Osteoblast (primary cell): ENCODE results near the gene WDR54. TPM values are rescaled to one million over a fixed set of nuclear protein-coding genes. Genes with fewer than 3 reads are reported as not detected.

Experiments
- DNase-seq: peaks from one replicate; pipeline ENCODE4 v3.0.0; 2011; ENCODE audit warnings: low spot score, mixed read lengths; ENCODE audit not compliant: insufficient read length; ENCODE audit errors: missing footprints
- H2AFZ ChIP-seq: 2 replicates; pipeline ENCODE4 v1.6.0; 2011; ENCODE audit warnings: mild to moderate bottlenecking, low read length
- H3K27ac ChIP-seq: 2 replicates; pipeline ENCODE4 v1.5.1; 2011; ENCODE audit warnings: mild to moderate bottlenecking, low read depth, low read length, moderate library complexity
- H3K27me3 ChIP-seq: 2 replicates; pipeline ENCODE4 v1.6.0; 2012; ENCODE audit warnings: mild to moderate bottlenecking, control low read depth, inconsistent platforms, low read length, moderate library complexity; ENCODE audit not compliant: insufficient read depth
- H3K36me3 ChIP-seq: 2 replicates; pipeline ENCODE4 v1.5.1; 2011; ENCODE audit warnings: mild to moderate bottlenecking, low read length, control low read depth, moderate library complexity; ENCODE audit not compliant: insufficient read depth
- H3K4me1 ChIP-seq: 2 replicates; pipeline ENCODE4 v1.5.1; 2011; ENCODE audit warnings: mild to moderate bottlenecking, low read length, control low read depth, moderate library complexity; ENCODE audit not compliant: insufficient read depth
- H3K4me2 ChIP-seq: 2 replicates; pipeline ENCODE4 v1.6.0; 2011; ENCODE audit warnings: mild to moderate bottlenecking, low read length; ENCODE audit not compliant: insufficient read depth
- H3K4me3 ChIP-seq: fragments of 200-600 bp; sonication (generic); 3 replicates; pipeline ENCODE4 v1.5.1; 2012; ENCODE audit warnings: mild to moderate bottlenecking, low read length, inconsistent platforms; ENCODE audit not compliant: insufficient read depth
- H3K79me2 ChIP-seq: 2 replicates; pipeline ENCODE4 v1.6.0; 2012; ENCODE audit warnings: mild to moderate bottlenecking, low read length, control low read depth, inconsistent platforms; ENCODE audit not compliant: insufficient read depth
- H3K9me3 ChIP-seq: 2 replicates; pipeline ENCODE4 v1.5.1; 2011; ENCODE audit warnings: low read depth, low read length, control low read depth
- H4K20me1 ChIP-seq: 2 replicates; pipeline ENCODE4 v1.6.0; 2012; ENCODE audit warnings: mild to moderate bottlenecking, low read length, control low read depth; ENCODE audit not compliant: insufficient read depth
- CTCF ChIP-seq: IDR thresholded peaks from 2 replicates; pipeline ENCODE4 v1.5.1; 2011; ENCODE audit warnings: mild to moderate bottlenecking, low read depth, low read length, moderate library complexity; ENCODE audit errors: extremely low read depth
- total RNA-seq: library from RNA; depleted of rRNA; stranded (reverse); fragments of >200 nt; gene quantifications from 2 replicates; pipeline ENCODE4 v1.2.3, GENCODE V29; 2012

WDR54 gene
- total RNA-seq, 1 donor, result 23.9 TPM

GRCh38 chr2:74471332-74472065, 50.0 kb downstream of the WDR54 start:
- peak overlapping the region; percentile 96 for H2AFZ ChIP-seq
- peak overlapping the region; percentile 70 for H3K27ac ChIP-seq
- no peaks in the 10 kb centered on the region for H3K79me2 ChIP-seq
- peak overlapping the region; percentile 90 for H3K4me2 ChIP-seq
- no peak for DNase-seq
- H3K27me3 ChIP-seq, result no peaks in the 10 kb centered on the region
- H4K20me1 ChIP-seq, result no peaks in the 10 kb centered on the region
- H3K4me1 ChIP-seq, result peaks cover 14% of the 10 kb centered on the region
- no peaks in the 10 kb centered on the region for H3K9me3 ChIP-seq
- peak overlapping the region; percentile 81 for H3K4me3 ChIP-seq
- H3K36me3 ChIP-seq, result peaks cover 16% of the 10 kb centered on the region
- TF ChIP-seq CTCF, result no peak

- H3K27me3 ChIP-seq, result no peaks in the 10 kb centered on the region
- H3K79me2 ChIP-seq, result peaks cover under 1% of the 10 kb centered on the region
- H3K36me3 ChIP-seq, result peaks cover 16% of the 10 kb centered on the region
- peak within 1 kb of the TSS; percentile 70 for H3K27ac ChIP-seq
- peak within 1 kb of the TSS; percentile 96 for H2AFZ ChIP-seq
- H3K9me3 ChIP-seq, result no peaks in the 10 kb centered on the region
- no peak for TF ChIP-seq CTCF
- H4K20me1 ChIP-seq, result no peaks in the 10 kb centered on the region
- peak within 1 kb of the TSS; percentile 90 for H3K4me2 ChIP-seq
- peak within 1 kb of the TSS; percentile 81 for H3K4me3 ChIP-seq
- peaks cover 14% of the 10 kb centered on the region for H3K4me1 ChIP-seq
- peak; percentile 95 for DNase-seq
Observed at GRCh38 chr2:74472086-74472944, 50.8 kb downstream of the WDR54 start, which contains the start of gene MRPL53. Gene MRPL53 (minus strand): TSS chr2:74472680. CDS start chr2:74472660, 20 bp downstream.

GRCh38 chr2:74472945-74473258, 51.4 kb downstream of the WDR54 start:
- peak overlapping the region; percentile 70 for H3K27ac ChIP-seq
- no peaks in the 10 kb centered on the region for H3K9me3 ChIP-seq
- peak overlapping the region; percentile 90 for H3K4me2 ChIP-seq
- peaks cover 18% of the 10 kb centered on the region for H3K36me3 ChIP-seq
- H4K20me1 ChIP-seq, result no peaks in the 10 kb centered on the region
- H3K4me1 ChIP-seq, result peaks cover 14% of the 10 kb centered on the region
- peak overlapping the region; percentile 81 for H3K4me3 ChIP-seq
- no peak for DNase-seq
- peaks cover 3% of the 10 kb centered on the region for H3K79me2 ChIP-seq
- H2AFZ ChIP-seq, result peak overlapping the region; percentile 96
- no peak for TF ChIP-seq CTCF
- no peaks in the 10 kb centered on the region for H3K27me3 ChIP-seq

- Histone ChIP-seq H3K27me3 (no peaks in the 10 kb centered on the region), H2AFZ (no peak overlapping the region), H3K4me3 (no peak overlapping the region), H3K79me2 (peaks cover 3% of the 10 kb centered on the region), H4K20me1 (no peaks in the 10 kb centered on the region), H3K4me2 (no peak overlapping the region), H3K4me1 (peaks cover 14% of the 10 kb centered on the region), H3K9me3 (no peaks in the 10 kb centered on the region), H3K36me3 (peaks cover 20% of the 10 kb centered on the region), H3K27ac (no peak overlapping the region)
- TF ChIP-seq CTCF, result no peak
- no peak for DNase-seq
Observed at GRCh38 chr2:74474481-74474880, 53.0 kb downstream of the WDR54 start.
